GM13977 (cell line): ENCODE results near the gene FBXL4.

Source experiments
- DNase-seq: peaks from one replicate; pipeline ENCODE4 v3.0.0; 2012; ENCODE audit warnings: low spot score
- in situ Hi-C: fragments of 300-500 bp; cut with MboI; formaldehyde crosslinking; loops from one replicate; pipeline ENCODE4 v1.12.0; 2022; ENCODE audit warnings: low sequenced_read_pairs, low pct_unique_long_range_greater_than_20kb, mixed read lengths, inconsistent platforms; ENCODE audit not compliant: unreplicated experiment
- TF ChIP-seq, protein P1 (sequence below): IDR thresholded peaks from 2 replicates; pipeline ENCODE4 v1.5.1; 2012; ENCODE audit warnings: mild to moderate bottlenecking, control low read depth; ENCODE audit not compliant: insufficient read depth; ENCODE audit errors: extremely low read depth, missing control alignments

FBXL4 gene

DNA sequence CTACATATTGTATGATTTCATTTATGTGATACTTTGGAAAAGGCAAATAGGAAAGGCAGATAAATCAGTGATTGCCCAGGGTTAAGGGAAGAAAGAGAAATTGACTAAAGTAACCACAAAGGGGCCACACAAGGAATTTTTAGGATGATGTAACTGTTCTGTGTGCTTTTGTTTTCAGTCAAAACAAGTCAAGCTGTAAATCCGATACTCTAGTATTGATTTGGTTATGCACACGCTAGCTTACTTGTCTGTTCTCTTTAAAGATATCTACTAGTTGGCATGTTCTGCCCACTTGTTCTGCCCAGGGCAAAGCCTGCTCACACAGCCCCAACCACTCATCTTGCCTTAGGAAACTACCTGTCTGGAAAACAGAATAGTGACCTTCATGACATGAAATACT is 6.4 kb downstream of the FBXL4 start:
- in situ Hi-C loops: no loop called here
- TF ChIP-seq, protein P1, sequence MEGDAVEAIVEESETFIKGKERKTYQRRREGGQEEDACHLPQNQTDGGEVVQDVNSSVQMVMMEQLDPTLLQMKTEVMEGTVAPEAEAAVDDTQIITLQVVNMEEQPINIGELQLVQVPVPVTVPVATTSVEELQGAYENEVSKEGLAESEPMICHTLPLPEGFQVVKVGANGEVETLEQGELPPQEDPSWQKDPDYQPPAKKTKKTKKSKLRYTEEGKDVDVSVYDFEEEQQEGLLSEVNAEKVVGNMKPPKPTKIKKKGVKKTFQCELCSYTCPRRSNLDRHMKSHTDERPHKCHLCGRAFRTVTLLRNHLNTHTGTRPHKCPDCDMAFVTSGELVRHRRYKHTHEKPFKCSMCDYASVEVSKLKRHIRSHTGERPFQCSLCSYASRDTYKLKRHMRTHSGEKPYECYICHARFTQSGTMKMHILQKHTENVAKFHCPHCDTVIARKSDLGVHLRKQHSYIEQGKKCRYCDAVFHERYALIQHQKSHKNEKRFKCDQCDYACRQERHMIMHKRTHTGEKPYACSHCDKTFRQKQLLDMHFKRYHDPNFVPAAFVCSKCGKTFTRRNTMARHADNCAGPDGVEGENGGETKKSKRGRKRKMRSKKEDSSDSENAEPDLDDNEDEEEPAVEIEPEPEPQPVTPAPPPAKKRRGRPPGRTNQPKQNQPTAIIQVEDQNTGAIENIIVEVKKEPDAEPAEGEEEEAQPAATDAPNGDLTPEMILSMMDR: no peak
- no peak for DNase-seq

DNA sequence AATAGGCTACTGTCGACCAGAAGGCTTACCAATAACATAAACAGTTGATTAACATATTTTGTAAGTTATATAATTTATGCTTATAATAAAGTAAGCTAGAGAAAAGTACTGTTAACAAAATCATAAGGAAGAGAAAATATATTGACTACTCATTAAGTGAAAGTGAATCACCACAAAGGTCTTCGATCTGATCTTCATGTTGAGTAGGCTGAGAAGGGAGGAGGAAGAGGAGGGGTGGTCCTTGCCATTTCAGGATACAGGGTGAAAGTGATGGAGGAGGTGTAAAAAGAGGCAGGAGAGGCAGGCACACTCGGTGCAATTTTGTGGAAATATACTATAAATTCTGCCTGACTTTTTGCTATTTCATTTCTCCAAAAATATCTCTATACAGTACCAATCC is 10.4 kb downstream of the FBXL4 start:
- in situ Hi-C loops: no loop called here
- no peak for DNase-seq

DNA sequence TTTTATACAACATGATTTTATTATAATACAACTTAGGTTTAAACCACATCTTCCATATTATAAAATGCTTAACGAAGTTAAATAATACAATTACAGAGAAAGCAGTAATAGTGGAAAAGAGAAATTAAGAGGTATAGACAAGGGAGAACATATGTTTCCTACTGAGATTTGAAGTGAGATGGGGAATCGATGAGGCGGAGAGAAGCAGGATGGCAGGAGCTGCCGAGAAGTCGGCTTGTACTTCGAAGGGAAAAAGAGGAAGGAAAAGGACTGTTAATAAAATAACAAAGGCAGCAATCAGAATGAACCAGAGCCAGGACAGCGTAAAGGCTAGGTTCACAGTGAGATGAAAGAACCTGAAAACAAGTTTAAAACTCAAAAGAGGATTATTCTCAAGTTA is 15.4 kb downstream of the FBXL4 start:
- in situ Hi-C loops: no loop called here
- TF ChIP-seq, protein P1: no peak
- DNase-seq: no peak

More for the DNA sequence above, 10.4 kb downstream of the FBXL4 start:
- TF ChIP-seq, protein P1: no peak

DNA sequence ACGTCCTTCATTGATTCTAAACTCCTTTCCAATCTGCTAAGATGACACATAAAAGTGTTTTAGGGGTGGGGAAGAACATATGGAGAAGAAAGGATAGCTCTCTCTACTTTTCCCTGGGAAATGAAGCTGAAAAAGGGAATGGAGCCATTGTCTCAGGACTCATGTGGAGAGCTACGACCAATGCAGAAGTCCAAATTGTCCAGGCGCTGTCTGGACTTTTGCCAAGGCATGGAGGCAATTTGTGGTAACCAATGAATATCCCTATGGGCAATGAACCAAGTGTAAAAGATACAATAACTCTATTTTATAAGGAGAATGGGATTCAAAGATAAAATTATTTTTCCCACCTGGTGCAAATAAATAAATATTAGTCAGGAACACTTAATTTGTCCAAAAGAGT is 16.1 kb downstream of the FBXL4 start:
- in situ Hi-C loops: no loop called here
- no peak for DNase-seq
- TF ChIP-seq, protein P1: no peak

DNA sequence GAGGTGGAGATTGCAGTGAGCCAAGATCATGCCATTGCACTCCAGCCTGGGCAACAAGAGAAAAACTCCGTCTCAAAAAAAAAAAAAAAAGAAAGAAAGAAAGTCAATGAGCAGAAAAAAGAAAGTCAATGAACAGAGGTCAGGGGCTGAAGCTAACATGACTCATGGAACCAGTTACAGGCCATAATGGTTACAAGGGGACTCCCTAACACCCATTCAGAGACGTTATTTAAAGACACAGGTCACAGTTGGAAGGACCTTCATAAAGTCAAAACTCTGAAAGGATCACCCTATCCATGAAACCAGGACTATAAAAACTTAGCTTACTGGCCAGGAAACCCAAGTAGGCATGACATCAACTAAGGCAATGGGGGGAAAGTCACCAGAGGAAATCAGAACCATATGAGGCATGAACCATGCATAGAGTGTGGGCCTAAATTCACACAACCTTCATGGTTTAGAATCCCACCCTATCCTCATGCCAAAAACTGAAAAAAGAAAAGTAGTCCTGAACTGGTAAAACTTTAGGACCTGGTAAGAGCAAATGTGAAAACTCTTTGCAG is 18.2 kb downstream of the FBXL4 start:
- no peak for DNase-seq
- TF ChIP-seq, protein P1: no peak
- in situ Hi-C loops: no loop called here

DNA sequence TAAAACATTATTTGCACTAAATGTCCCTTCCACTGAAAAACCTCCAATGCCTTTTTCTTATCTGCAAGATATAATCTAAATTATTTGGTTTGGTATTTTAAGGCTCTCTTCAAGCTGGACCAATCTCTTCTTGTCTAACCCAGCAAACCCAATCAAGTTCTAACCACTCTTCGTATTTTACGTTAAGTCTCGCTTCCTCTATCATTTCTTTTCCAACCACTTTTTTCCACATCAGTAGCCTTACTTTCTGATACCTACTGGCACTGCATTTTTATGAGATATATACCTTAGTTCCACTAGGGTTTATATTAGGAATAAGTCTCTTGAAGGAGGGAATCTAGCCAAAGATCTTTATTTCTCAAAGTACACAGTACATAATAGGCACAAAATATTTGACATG is 19.1 kb downstream of the FBXL4 start:
- DNase-seq: no peak
- in situ Hi-C loops: no loop called here
- TF ChIP-seq, protein P1: no peak

DNA sequence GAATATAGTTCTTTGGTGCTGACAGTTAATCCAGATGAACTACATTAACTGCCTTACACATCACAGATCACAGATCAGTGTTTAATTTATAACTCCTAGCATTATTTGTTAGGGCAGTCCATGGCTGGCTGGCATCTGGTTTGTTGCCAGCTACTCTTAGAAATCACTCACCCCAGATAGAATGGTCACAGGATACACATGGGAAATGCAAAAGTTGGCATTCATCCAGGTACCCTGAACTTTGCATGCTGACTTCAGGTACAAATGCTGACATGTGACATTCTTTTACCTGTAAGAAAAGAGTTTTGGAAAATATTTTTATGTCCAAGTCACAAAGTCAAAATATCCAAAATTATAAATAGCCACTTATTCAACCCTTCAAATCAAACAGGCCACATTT is 20.2 kb downstream of the FBXL4 start:
- DNase-seq: no peak
- TF ChIP-seq, protein P1: no peak
- in situ Hi-C loops: no loop called here
